ENCODE measurements around the gene SLCO1C1.

Gene SLCO1C1

GRCh38 chr12:20792971-20793370 is 97.8 kb downstream of the SLCO1C1 start:
- DNase-seq (ENCODE audit: low read depth): no peak

GRCh38 chr12:20798554-20798953 is 103.4 kb downstream of the SLCO1C1 start:
- no peak for DNase-seq (ENCODE audit: low read depth)

GRCh38 chr12:20800160-20800559 is 105.0 kb downstream of the SLCO1C1 start:
- DNase-seq (ENCODE audit: low read depth): no peak

- DNase-seq (ENCODE audit: low read depth): no peak
Observed at GRCh38 chr12:20801035-20801434, 105.9 kb downstream of the SLCO1C1 start.
